D341Med (cell line): ENCODE data around the gene HAGHL.
A peak's percentile ranks its signal among the peaks of the same experiment; 100 is the strongest.

ENCODE experiments used
- DNase-seq: peaks from one replicate; pipeline ENCODE4 v3.0.0; 2012; ENCODE audit warnings: low spot score

The HAGHL gene

GRCh38 chr16:721765-722540 lies 5.0 kb upstream of the HAGHL start:
- no peak for DNase-seq

- DNase-seq: no peak
Observed at GRCh38 chr16:722835-723633, 3.9 kb upstream of the HAGHL start.

- no peak for DNase-seq
Observed at GRCh38 chr16:723695-724094, 3.2 kb upstream of the HAGHL start.

GRCh38 chr16:724188-725040 lies 2.5 kb upstream of the HAGHL start:
- DNase-seq: no peak

GRCh38 chr16:725041-725376 lies 1.9 kb upstream of the HAGHL start:
- DNase-seq: no peak

- DNase-seq: no peak
Observed at GRCh38 chr16:725463-726187, 1.3 kb upstream of the HAGHL start.

- DNase-seq: no peak
Observed at GRCh38 chr16:726188-726437, 793 bp upstream of the HAGHL start.

- peak; percentile 63 for DNase-seq
Observed at GRCh38 chr16:727291-727977, 528 bp downstream of the HAGHL start.

DNA sequence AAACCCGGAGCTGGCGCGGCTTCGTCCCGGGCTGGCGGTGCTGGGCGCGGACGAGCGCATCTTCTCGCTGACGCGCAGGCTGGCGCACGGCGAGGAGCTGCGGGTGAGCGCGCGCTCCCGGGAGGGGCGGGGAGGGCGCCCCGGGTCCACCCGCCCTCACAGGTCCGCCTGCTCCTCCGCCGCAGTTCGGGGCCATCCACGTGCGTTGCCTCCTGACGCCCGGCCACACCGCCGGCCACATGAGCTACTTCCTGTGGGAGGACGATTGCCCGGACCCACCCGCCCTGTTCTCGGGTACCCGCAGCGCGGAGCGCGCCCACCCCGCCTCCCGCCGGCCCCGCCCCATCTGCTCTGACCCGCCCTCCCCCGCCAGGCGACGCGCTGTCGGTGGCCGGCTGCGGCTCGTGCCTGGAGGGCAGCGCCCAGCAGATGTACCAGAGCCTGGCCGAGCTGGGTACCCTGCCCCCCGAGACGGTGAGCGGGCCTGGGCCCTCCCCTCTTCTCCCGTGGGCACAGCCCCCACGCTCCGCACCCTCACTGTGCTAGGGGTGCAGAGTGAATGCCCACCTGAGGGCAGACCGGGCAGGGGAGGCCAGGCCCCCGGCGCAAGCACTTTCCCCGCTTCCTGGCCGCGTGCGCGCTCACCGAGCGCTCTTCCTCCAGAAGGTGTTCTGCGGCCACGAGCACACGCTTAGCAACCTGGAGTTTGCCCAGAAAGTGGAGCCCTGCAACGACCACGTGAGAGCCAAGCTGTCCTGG lies 1.4 kb downstream of the HAGHL start:
- DNase-seq: peak; percentile 84

GRCh38 chr16:728890-729744 lies 2.2 kb downstream of the HAGHL start:
- DNase-seq: no peak

- no peak for DNase-seq
Observed at GRCh38 chr16:729768-730665, 3.1 kb downstream of the HAGHL start.

DNA sequence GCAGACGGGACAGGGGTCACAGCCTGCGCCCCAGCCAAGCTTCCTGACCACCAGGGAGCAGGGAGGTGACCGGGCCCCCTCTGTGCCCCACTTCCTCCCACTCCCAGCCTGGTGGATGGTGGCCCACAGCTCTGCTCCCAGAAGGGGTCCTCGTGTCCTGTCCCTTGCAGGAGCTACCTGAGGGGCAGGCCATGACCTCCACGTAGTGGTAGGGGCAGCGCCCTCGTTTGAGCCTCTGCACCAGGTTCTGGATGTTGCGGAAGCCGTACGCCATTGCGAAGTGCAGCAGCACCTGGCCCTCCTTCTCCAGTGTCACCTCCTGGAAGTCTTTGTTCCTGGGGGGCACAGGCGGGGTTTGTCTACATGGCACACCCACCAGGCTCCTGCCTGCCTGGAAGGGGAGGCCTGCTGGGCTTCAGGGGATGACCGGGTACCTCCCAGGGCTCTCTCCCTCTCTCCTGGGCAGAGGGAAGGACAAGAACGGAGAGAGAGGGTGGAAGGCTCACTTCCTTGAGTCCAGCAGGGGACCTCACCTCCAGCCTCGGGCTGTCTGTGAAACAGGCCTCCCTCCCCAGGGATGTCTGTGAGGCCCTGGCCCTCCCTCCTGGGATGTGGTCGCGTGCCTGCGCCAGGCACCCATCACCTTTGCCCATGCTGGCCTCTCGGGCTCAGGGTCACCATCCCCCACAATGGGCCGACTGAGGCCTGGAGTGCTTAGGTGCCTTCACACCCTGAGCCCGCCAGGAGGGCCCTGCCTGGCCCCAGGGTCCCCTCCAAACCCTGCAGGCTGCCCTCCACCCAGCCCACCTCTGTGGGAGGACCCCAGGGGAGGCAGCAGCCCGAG lies 4.0 kb downstream of the HAGHL start:
- DNase-seq: no peak

GRCh38 chr16:732332-732731 lies 5.4 kb downstream of the HAGHL start:
- DNase-seq: no peak

DNA sequence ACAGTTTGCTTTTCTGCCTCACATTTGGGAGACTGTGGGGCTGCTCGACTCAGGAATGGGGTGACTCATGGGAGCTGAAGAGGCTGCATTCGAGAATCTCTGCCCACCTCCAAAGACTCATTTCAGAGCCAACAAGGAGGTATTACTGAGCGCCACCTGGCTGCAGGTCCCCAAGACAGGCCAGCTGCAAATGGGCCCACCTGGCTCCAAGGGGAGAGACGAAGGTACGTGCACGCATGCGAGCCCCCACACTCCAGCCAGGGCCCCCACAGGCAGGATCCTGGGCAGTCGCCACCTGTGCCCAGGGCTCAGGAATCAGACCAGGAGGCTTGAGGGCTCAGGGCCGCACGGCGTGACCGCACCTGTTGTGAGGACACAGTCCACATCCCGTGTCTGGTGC lies 6.0 kb downstream of the HAGHL start:
- no peak for DNase-seq

GRCh38 chr16:733382-734207 lies 6.7 kb downstream of the HAGHL start:
- no peak for DNase-seq

GRCh38 chr16:734208-734980 lies 7.5 kb downstream of the HAGHL start:
- no peak for DNase-seq
